GM12878 (cell line): ENCODE measurements around the gene HDHD2. TPM values are rescaled to one million over a fixed set of nuclear protein-coding genes. Genes with fewer than 3 reads are reported as not detected.

Source experiments
- EZH2 ChIP-seq: IDR thresholded peaks from 2 replicates; pipeline ENCODE4 v1.6.1; 2012; ENCODE audit warnings: low read depth, mild to moderate bottlenecking, control low read depth, inconsistent platforms, low read length, borderline replicate concordance; ENCODE audit not compliant: control insufficient read depth
- IKZF1 ChIP-seq: fragments of 450-650 bp; conservative IDR thresholded peaks from 2 replicates; pipeline ENCODE4 v1.6.1; 2017; ENCODE audit warnings: antibody characterized with exemption, mild to moderate bottlenecking
- JUNB ChIP-seq: IDR thresholded peaks from 2 replicates; pipeline ENCODE4 v1.6.1; 2016; ENCODE audit warnings: antibody characterized with exemption, mild to moderate bottlenecking
- MTA2 ChIP-seq: fragments of 450-650 bp; IDR thresholded peaks from 2 replicates; pipeline ENCODE4 v1.6.1; 2016; ENCODE audit warnings: low read depth, mild to moderate bottlenecking, moderate library complexity
- MYB ChIP-seq: fragments of 150-350 bp; IDR thresholded peaks from 2 replicates; pipeline ENCODE4 v1.6.1; 2014; ENCODE audit warnings: mild to moderate bottlenecking, low read depth, low read length, borderline replicate concordance
- NFYB ChIP-seq: IDR thresholded peaks from 2 replicates; pipeline ENCODE4 v1.6.1; 2011; ENCODE audit warnings: low read depth, mild to moderate bottlenecking, low read length, improper control_type of control experiment, moderate library complexity; ENCODE audit not compliant: insufficient read depth
- RB1 ChIP-seq: fragments of 450-650 bp; formaldehyde crosslinking; IDR thresholded peaks from 2 replicates; pipeline ENCODE4 v1.6.1; 2017; ENCODE audit warnings: mild to moderate bottlenecking, borderline replicate concordance
- SMARCA5 ChIP-seq: fragments of 450-650 bp; IDR thresholded peaks from 2 replicates; pipeline ENCODE4 v1.6.1; 2017; ENCODE audit warnings: mild to moderate bottlenecking
- SP1 ChIP-seq: IDR thresholded peaks from one replicate; pipeline ENCODE4 v1.6.1; 2011; ENCODE audit warnings: low read depth, low read length
- SRF ChIP-seq, 2 experiments: IDR thresholded peaks; 2 replicates each; pipeline ENCODE4 v1.6.1; 2011; ENCODE audit warnings: low read depth in 2 of 2, low read length in 2 of 2, mild to moderate bottlenecking in 1 of 2, moderate library complexity in 1 of 2
- TAF1 ChIP-seq: IDR thresholded peaks from 2 replicates; pipeline ENCODE4 v1.6.1; 2011; ENCODE audit warnings: mild to moderate bottlenecking, low read depth, low read length, borderline replicate concordance
- TBL1XR1 ChIP-seq: IDR thresholded peaks from 2 replicates; pipeline ENCODE4 v1.6.1; 2012; ENCODE audit warnings: low read depth, low read length, improper control_type of control experiment
- YY1 ChIP-seq: IDR thresholded peaks from 2 replicates; pipeline ENCODE4 v1.6.1; 2011; ENCODE audit warnings: low read depth, mild to moderate bottlenecking, low read length
- polyA plus RNA-seq, 11 experiments: library from polyadenylated mRNA; depleted of rRNA in 4 of 11; unstranded in 6 of 11; stranded (reverse) in 5 of 11; fragments of >200 nt; fragmentation: Nextera tagmentation in 4 of 11; fragmentation: Illumina TruSeq in 1 of 11; extraction: Ambion mirVana in 4 of 11; extraction: Trizol in 1 of 11; gene quantifications; 1 replicate in 1 of 11; 2 replicates in 10 of 11; pipeline versions ENCODE4 v1.2.1 to v1.2.3, GENCODE V29; 2011 to 2016; ENCODE audit warnings: inconsistent platforms in 2 of 11, missing spikeins in 2 of 11, low read depth in 1 of 11
- total RNA-seq, 4 experiments: library from RNA; depleted of rRNA in 3 of 4; stranded (reverse); fragments of >200 nt in 3 of 4; fragmentation: Illumina TruSeq in 1 of 4; extraction: Trizol in 1 of 4; gene quantifications; 2 replicates each; pipeline versions ENCODE4 v1.2.1 to v1.2.3, GENCODE V29; 2013 to 2021
- TF ChIP-seq, protein P1 (sequence below): IDR thresholded peaks from 2 replicates; pipeline ENCODE4 v1.6.1; 2011; ENCODE audit warnings: low read depth, low read length, improper control_type of control experiment, borderline replicate concordance
- TF ChIP-seq, protein P2 (sequence below): IDR thresholded peaks from 2 replicates; pipeline ENCODE4 v1.6.1; 2012; ENCODE audit warnings: low read depth, low read length, improper control_type of control experiment
- TF ChIP-seq, protein P3 (sequence below): IDR thresholded peaks from 2 replicates; pipeline ENCODE4 v1.6.1; 2011; ENCODE audit warnings: borderline replicate concordance, low read depth, mild to moderate bottlenecking, moderate library complexity, mixed read lengths, low read length; ENCODE audit not compliant: insufficient read depth; ENCODE audit errors: extremely low read length
- TF ChIP-seq, protein P4 (sequence below): fragments of 450-650 bp; IDR thresholded peaks from 2 replicates; pipeline ENCODE4 v1.6.1; 2017; ENCODE audit warnings: mild to moderate bottlenecking, moderate library complexity
- TF ChIP-seq, protein P5 (sequence below): fragments of 450-650 bp; formaldehyde crosslinking; IDR thresholded peaks from 2 replicates; pipeline ENCODE4 v1.5.0; 2022; ENCODE audit warnings: mild to moderate bottlenecking, missing genetic modification characterization

Gene HDHD2
- total and polyA plus RNA-seq, 10 of the 15 experiments (the other 5 are each of a cell fraction or from before 2014, with no cell fraction given), result 4.6 to 29.1 (median 17.7) TPM

DNA sequence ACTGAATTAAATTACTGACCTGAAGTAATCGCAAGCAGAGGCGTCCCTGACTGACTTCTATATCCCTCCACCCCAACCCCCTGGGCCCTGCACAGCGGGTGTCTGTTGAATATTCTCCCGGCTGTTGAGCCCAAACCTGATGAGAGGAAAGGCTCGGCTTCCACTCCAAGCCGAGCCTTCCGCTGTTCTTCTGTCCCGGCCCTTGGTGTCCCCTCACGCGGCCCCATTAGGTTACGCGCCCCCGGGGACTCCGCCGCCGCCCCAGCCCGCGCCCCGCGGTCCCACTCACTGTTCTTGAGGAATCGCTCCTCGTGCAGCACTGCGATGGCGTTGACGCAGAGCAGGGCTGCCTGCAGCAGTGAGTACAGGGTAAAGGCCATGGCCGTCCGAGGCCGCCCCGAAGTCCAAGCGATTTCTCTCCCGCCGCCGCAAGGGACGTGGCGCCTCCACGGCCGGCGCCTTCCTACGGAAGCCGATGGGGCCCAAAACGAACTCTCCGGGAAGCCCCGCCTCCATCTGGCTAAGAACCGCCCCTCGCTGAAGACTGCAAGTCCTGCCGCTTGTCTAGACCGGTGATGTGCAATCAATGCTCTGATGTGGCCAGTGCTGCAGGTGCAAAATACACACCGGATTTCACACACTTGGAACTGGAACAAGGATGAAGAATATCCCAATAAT, 25.7 kb upstream of the HDHD2 start, which contains the start of gene IER3IP1 (continued):
- TF ChIP-seq SRF (IDR thresholded peaks at IDR 0.05; ENCODE audit: low read depth in 2 of 2, low read length in 2 of 2) (no peak), IKZF1 (peak; percentile 65; the same call in 1 of the 2 replicates), MTA2 (no peak), YY1 (peak; percentile 83), TAF1 (peak; percentile 39; the same call in 1 of the 2 replicates), JUNB (no peak), SMARCA5 (peak; percentile 64; the same call in 1 of the 2 replicates), MYB (no peak), SP1 (no peak), NFYB (no peak), RB1 (peak; percentile 75; the same call in 1 of the 2 replicates), TBL1XR1 (no peak), EZH2 (no peak)
- TF ChIP-seq, protein P1, sequence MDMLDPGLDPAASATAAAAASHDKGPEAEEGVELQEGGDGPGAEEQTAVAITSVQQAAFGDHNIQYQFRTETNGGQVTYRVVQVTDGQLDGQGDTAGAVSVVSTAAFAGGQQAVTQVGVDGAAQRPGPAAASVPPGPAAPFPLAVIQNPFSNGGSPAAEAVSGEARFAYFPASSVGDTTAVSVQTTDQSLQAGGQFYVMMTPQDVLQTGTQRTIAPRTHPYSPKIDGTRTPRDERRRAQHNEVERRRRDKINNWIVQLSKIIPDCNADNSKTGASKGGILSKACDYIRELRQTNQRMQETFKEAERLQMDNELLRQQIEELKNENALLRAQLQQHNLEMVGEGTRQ, result no peak
- TF ChIP-seq, protein P2, sequence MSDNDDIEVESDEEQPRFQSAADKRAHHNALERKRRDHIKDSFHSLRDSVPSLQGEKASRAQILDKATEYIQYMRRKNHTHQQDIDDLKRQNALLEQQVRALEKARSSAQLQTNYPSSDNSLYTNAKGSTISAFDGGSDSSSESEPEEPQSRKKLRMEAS, result peak; percentile 66; the same call in 1 of the 2 replicates
- TF ChIP-seq, protein P3, sequence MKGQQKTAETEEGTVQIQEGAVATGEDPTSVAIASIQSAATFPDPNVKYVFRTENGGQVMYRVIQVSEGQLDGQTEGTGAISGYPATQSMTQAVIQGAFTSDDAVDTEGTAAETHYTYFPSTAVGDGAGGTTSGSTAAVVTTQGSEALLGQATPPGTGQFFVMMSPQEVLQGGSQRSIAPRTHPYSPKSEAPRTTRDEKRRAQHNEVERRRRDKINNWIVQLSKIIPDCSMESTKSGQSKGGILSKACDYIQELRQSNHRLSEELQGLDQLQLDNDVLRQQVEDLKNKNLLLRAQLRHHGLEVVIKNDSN, result no peak
- TF ChIP-seq, protein P4, sequence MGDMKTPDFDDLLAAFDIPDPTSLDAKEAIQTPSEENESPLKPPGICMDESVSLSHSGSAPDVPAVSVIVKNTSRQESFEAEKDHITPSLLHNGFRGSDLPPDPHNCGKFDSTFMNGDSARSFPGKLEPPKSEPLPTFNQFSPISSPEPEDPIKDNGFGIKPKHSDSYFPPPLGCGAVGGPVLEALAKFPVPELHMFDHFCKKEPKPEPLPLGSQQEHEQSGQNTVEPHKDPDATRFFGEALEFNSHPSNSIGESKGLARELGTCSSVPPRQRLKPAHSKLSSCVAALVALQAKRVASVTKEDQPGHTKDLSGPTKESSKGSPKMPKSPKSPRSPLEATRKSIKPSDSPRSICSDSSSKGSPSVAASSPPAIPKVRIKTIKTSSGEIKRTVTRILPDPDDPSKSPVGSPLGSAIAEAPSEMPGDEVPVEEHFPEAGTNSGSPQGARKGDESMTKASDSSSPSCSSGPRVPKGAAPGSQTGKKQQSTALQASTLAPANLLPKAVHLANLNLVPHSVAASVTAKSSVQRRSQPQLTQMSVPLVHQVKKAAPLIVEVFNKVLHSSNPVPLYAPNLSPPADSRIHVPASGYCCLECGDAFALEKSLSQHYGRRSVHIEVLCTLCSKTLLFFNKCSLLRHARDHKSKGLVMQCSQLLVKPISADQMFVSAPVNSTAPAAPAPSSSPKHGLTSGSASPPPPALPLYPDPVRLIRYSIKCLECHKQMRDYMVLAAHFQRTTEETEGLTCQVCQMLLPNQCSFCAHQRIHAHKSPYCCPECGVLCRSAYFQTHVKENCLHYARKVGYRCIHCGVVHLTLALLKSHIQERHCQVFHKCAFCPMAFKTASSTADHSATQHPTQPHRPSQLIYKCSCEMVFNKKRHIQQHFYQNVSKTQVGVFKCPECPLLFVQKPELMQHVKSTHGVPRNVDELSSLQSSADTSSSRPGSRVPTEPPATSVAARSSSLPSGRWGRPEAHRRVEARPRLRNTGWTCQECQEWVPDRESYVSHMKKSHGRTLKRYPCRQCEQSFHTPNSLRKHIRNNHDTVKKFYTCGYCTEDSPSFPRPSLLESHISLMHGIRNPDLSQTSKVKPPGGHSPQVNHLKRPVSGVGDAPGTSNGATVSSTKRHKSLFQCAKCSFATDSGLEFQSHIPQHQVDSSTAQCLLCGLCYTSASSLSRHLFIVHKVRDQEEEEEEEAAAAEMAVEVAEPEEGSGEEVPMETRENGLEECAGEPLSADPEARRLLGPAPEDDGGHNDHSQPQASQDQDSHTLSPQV, result no peak
- TF ChIP-seq, protein P5, sequence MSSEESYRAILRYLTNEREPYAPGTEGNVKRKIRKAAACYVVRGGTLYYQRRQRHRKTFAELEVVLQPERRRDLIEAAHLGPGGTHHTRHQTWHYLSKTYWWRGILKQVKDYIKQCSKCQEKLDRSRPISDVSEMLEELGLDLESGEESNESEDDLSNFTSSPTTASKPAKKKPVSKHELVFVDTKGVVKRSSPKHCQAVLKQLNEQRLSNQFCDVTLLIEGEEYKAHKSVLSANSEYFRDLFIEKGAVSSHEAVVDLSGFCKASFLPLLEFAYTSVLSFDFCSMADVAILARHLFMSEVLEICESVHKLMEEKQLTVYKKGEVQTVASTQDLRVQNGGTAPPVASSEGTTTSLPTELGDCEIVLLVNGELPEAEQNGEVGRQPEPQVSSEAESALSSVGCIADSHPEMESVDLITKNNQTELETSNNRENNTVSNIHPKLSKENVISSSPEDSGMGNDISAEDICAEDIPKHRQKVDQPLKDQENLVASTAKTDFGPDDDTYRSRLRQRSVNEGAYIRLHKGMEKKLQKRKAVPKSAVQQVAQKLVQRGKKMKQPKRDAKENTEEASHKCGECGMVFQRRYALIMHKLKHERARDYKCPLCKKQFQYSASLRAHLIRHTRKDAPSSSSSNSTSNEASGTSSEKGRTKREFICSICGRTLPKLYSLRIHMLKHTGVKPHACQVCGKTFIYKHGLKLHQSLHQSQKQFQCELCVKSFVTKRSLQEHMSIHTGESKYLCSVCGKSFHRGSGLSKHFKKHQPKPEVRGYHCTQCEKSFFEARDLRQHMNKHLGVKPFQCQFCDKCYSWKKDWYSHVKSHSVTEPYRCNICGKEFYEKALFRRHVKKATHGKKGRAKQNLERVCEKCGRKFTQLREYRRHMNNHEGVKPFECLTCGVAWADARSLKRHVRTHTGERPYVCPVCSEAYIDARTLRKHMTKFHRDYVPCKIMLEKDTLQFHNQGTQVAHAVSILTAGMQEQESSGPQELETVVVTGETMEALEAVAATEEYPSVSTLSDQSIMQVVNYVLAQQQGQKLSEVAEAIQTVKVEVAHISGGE, result no peak
